Measurements from ENCODE around the gene ERVMER34-1.

Gene ERVMER34-1

GRCh38 chr4:52788806-52789205, 37.6 kb upstream of the ERVMER34-1 start:
- no peaks in the 10 kb centered on the region for H3K36me3 ChIP-seq
- H3K27me3 ChIP-seq (ENCODE audit: insufficient read depth, low read depth, severe bottlenecking) = peaks cover 61% of the 10 kb centered on the region
- DNase-seq = no peak
- H3K9me3 ChIP-seq (ENCODE audit: severe bottlenecking) = no peaks in the 10 kb centered on the region
- H3K4me3 ChIP-seq (ENCODE audit: low read depth, low read length) = no peak overlapping the region
- no peak overlapping the region for H3K27ac ChIP-seq
- TF ChIP-seq CTCF (IDR thresholded peaks at IDR 0.05; ENCODE audit: low read depth, low read length) = no peak

GRCh38 chr4:52783069-52783468, 31.8 kb upstream of the ERVMER34-1 start:
- Histone ChIP-seq H3K4me3 (ENCODE audit: low read depth, low read length) (no peak overlapping the region), H3K9me3 (ENCODE audit: severe bottlenecking) (no peaks in the 10 kb centered on the region)
- TF ChIP-seq CTCF (IDR thresholded peaks at IDR 0.05; ENCODE audit: low read depth, low read length) = no peak

DNA sequence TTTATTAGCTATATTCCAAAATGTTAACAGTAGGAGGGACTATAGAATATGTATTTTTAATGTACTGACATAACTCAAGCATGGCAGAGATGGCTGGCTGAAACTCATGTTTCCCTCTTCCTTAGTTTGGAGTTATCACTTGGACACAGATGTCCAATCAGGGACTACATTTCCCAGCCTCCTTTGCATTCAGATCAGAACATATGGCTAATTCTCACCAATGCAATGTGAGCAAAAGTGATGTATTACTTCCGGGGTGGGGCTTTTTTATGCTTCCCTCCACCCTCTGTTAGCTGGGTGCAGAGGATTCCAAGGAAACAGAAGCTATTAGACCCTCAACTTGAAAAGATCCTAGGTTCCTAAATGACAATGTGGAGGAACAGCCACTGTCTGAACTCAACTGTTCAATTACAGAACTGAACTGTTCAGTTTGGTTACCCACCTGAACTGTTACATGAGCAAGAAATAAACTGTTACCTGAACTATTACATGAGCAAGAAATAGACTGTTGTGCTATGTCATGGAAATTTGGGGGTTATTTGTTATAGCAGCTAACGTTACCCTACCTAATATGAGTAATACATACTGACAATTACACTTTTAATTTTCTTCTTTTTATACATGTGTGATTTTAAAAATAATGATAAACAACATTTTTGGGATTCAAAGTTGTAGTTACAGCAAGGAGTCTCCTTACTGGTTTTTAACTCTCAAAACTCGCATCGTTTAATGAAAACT, 29.6 kb upstream of the ERVMER34-1 start:
- H3K27ac ChIP-seq = no peak overlapping the region
- no peaks in the 10 kb centered on the region for H3K36me3 ChIP-seq
- peaks cover 43% of the 10 kb centered on the region for H3K27me3 ChIP-seq (ENCODE audit: insufficient read depth, low read depth, severe bottlenecking)
- TF ChIP-seq CTCF (IDR thresholded peaks at IDR 0.05; ENCODE audit: low read depth, low read length) = no peak
- no peak overlapping the region for H3K4me3 ChIP-seq (ENCODE audit: low read depth, low read length)
- no peak for DNase-seq
- no peaks in the 10 kb centered on the region for H3K9me3 ChIP-seq (ENCODE audit: severe bottlenecking)

More at GRCh38 chr4:52783069-52783468, 31.8 kb upstream of the ERVMER34-1 start:
- peaks cover 33% of the 10 kb centered on the region for H3K27me3 ChIP-seq (ENCODE audit: insufficient read depth, low read depth, severe bottlenecking)
- H3K27ac ChIP-seq = no peak overlapping the region
- H3K36me3 ChIP-seq = no peaks in the 10 kb centered on the region
- no peak for DNase-seq

DNA sequence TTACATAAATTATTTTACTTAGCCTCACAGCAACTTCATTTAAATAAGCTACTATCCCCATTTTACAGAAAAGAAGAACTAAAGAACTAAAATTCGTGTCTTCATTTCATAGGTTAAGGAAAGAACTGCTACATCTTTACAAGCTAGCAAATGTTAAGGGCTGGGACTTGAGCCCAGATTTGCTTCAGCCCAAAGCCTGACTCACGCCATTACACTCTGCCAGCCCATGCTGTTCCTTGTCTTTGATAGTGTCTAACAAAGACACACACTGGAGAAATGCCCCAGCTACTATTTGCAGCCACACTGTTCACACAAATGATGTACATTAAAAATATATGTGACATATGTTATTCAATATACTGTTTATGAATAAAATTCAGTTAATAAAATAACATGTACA, 29.0 kb upstream of the ERVMER34-1 start:
- H3K4me3 ChIP-seq (ENCODE audit: low read depth, low read length) = no peak overlapping the region
- no peaks in the 10 kb centered on the region for H3K9me3 ChIP-seq (ENCODE audit: severe bottlenecking)
- H3K27ac ChIP-seq = no peak overlapping the region
- H3K27me3 ChIP-seq (ENCODE audit: insufficient read depth, low read depth, severe bottlenecking) = peaks cover 43% of the 10 kb centered on the region
- no peak for DNase-seq
- TF ChIP-seq CTCF (IDR thresholded peaks at IDR 0.05; ENCODE audit: low read depth, low read length) = no peak
- no peaks in the 10 kb centered on the region for H3K36me3 ChIP-seq

DNA sequence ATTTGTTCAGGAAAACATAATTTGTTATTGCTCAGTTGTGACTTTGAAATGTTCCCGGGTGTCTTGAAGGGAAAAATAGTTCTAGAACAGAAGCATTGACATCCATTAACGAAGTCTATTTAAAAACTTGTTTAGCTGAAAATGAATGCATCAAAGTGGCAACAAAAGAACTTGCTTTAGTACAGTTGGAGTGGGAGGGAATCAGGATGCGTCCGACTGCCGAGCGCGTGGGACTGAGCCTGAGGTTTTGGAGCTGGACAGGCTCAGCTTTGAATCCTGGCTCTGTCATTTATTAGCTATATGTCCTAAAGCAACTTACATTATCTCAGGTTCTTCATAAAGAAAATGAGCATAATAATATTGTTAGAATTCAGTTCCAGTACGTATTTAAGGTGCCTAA, 9.0 kb upstream of the ERVMER34-1 start:
- H3K4me3 ChIP-seq (ENCODE audit: low read depth, low read length) = no peak overlapping the region
- no peak for DNase-seq
- H3K27ac ChIP-seq = no peak overlapping the region
- peaks cover 61% of the 10 kb centered on the region for H3K27me3 ChIP-seq (ENCODE audit: insufficient read depth, low read depth, severe bottlenecking)
- TF ChIP-seq CTCF (IDR thresholded peaks at IDR 0.05; ENCODE audit: low read depth, low read length) = no peak
- no peaks in the 10 kb centered on the region for H3K36me3 ChIP-seq
- no peaks in the 10 kb centered on the region for H3K9me3 ChIP-seq (ENCODE audit: severe bottlenecking)

GRCh38 chr4:52755426-52755825, 4.2 kb upstream of the ERVMER34-1 start:
- Histone ChIP-seq H3K27ac (no peak overlapping the region), H3K4me3 (ENCODE audit: low read depth, low read length) (no peak overlapping the region), H3K36me3 (no peaks in the 10 kb centered on the region), H3K9me3 (ENCODE audit: severe bottlenecking) (peaks cover 9% of the 10 kb centered on the region), H3K27me3 (ENCODE audit: insufficient read depth, low read depth, severe bottlenecking) (peaks cover 81% of the 10 kb centered on the region)
- no peak for DNase-seq
- no peak for TF ChIP-seq CTCF (IDR thresholded peaks at IDR 0.05; ENCODE audit: low read depth, low read length)
